ENCODE measurements around the gene NOS1AP.
"Not testable (repeated sequence)": the region's sequence is repeated elsewhere in the genome, so short reads cannot be mapped to it uniquely, and the experiment has no call there.

NOS1AP gene

DNA sequence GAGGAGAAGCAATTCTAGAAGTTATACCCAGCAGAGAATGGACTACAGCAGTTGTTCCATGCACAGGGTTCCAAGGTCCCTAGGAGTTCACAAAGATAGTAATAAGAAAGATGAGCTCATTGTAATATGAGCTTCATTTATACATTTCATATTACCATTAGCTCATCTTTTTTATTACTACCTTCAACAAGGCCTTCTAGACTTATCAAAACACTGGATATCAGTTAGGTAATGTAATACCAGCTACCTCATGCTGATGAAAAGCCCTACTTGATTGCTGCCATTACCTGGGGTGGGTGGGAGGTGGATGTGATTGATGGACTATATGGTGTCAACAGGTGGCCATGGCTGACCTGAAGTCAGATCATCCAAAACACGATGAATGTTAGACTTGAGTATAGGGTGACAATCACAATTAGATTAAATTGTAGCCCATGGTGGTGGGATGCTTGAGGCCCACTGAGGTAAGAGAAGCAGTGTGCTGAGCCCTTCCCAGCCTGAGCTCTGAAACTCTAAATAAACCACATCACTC, 273.0 kb downstream of the NOS1AP start:
- Mint-ChIP-seq H3K9me3 (no peaks in the 10 kb centered on the region), H3K27ac (no peak overlapping the region), H3K4me1 (no peaks in the 10 kb centered on the region), H3K27me3 (peaks cover 12% of the 10 kb centered on the region), H3K4me3 (no peak overlapping the region), H3K36me3 (no peaks in the 10 kb centered on the region)
- no peak for ATAC-seq

- Mint-ChIP-seq H3K27ac (no peak overlapping the region), H3K4me3 (no peak overlapping the region), H3K36me3 (no peaks in the 10 kb centered on the region), H3K27me3 (peaks cover 6% of the 10 kb centered on the region), H3K9me3 (no peaks in the 10 kb centered on the region), H3K4me1 (no peaks in the 10 kb centered on the region)
- ATAC-seq, result no peak
Observed at GRCh38 chr1:162343470-162343869, 274.0 kb downstream of the NOS1AP start.

- Mint-ChIP-seq H3K9me3 (no peaks in the 10 kb centered on the region), H3K36me3 (no peaks in the 10 kb centered on the region), H3K27me3 (peaks cover 9% of the 10 kb centered on the region), H3K27ac (no peak overlapping the region), H3K4me1 (no peaks in the 10 kb centered on the region), H3K4me3 (no peak overlapping the region)
- no peak for ATAC-seq
Observed at GRCh38 chr1:162347281-162347680, 277.8 kb downstream of the NOS1AP start.

DNA sequence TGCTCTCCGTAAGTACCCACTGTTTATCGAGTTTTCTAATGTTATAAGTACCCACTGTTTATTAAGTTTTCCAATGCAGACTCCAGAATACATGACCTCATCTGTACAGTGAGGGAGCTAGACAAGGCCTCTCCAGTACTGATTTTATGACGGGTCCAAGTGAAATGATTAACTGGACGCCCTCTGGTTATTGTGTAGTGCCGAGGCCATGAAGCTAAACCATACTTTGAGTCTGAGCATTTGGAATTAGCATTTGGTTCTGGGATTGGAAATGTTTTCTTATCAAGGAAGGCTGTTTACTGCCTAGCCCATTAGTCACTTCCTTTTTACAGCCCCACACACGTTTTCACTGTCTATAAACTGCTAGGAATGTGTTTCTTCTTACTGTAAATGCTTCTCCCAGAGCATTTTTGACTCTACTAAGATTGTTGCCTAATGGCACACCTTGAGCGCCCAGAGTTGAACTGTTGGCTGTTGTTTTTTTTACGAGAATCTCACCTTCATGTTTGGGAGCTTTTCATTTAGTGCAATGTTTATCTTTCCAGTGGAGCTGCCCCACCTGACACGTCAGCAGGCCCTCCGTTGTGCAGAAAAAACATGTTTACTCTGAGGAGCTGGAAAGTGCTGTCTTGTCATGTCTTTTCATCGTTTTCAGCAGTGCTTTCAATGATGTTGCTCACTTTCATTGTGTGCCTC, 280.3 kb downstream of the NOS1AP start:
- Mint-ChIP-seq H3K4me1 (no peaks in the 10 kb centered on the region), H3K27ac (no peak overlapping the region), H3K9me3 (no peaks in the 10 kb centered on the region), H3K36me3 (no peaks in the 10 kb centered on the region), H3K27me3 (peaks cover 27% of the 10 kb centered on the region), H3K4me3 (no peak overlapping the region)
- ATAC-seq, result no peak

GRCh38 chr1:162351246-162351842, 281.9 kb downstream of the NOS1AP start:
- Mint-ChIP-seq H3K4me3 (no peak overlapping the region), H3K36me3 (no peaks in the 10 kb centered on the region), H3K9me3 (no peaks in the 10 kb centered on the region), H3K4me1 (no peaks in the 10 kb centered on the region), H3K27me3 (peaks cover 37% of the 10 kb centered on the region), H3K27ac (no peak overlapping the region)
- no peak for ATAC-seq

DNA sequence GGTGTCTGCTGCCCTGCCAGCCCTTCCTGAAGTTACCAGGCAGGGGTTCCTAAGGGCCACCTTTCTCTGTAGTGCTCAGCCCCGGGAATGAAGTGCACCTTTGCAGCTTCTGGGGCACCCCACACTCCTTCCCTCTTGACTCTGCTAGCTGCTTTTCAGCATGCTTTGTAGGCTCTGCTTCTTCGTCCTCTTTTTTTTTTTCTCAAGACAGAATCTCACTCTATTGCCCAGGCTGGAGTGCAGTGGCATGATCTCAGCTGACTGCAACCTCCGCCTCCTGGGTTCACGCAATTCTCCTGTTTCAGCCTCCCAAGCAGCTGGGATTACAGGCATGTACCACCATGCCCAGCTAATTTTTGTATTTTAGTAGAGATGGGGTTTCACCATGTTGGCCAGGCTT, 282.4 kb downstream of the NOS1AP start:
- not testable (repeated sequence) for ATAC-seq, H3K27ac Mint-ChIP-seq, H3K4me1 Mint-ChIP-seq, H3K36me3 Mint-ChIP-seq, H3K4me3 Mint-ChIP-seq, H3K9me3 Mint-ChIP-seq
- peaks cover 42% of the 10 kb centered on the region for H3K27me3 Mint-ChIP-seq

- H3K27ac Mint-ChIP-seq, result no peak overlapping the region
Observed at GRCh38 chr1:162353078-162353477, 283.6 kb downstream of the NOS1AP start.

GRCh38 chr1:162353702-162354101, 284.2 kb downstream of the NOS1AP start:
- Mint-ChIP-seq H3K9me3 (no peaks in the 10 kb centered on the region), H3K36me3 (no peaks in the 10 kb centered on the region), H3K4me3 (no peak overlapping the region), H3K27me3 (peaks cover 52% of the 10 kb centered on the region), H3K27ac (no peak overlapping the region), H3K4me1 (no peaks in the 10 kb centered on the region)
- ATAC-seq, result no peak

More at GRCh38 chr1:162353078-162353477, 283.6 kb downstream of the NOS1AP start:
- H3K4me1 Mint-ChIP-seq, result no peaks in the 10 kb centered on the region
- H3K9me3 Mint-ChIP-seq, result no peaks in the 10 kb centered on the region
- ATAC-seq, result no peak
- no peak overlapping the region for H3K4me3 Mint-ChIP-seq
- H3K36me3 Mint-ChIP-seq, result no peaks in the 10 kb centered on the region
- peaks cover 52% of the 10 kb centered on the region for H3K27me3 Mint-ChIP-seq

GRCh38 chr1:162357681-162358266, 288.3 kb downstream of the NOS1AP start:
- no peak overlapping the region for H3K4me3 Mint-ChIP-seq
- H3K9me3 Mint-ChIP-seq, result no peaks in the 10 kb centered on the region
- no peak overlapping the region for H3K27ac Mint-ChIP-seq
- peaks cover 45% of the 10 kb centered on the region for H3K27me3 Mint-ChIP-seq
- H3K4me1 Mint-ChIP-seq, result peaks cover 8% of the 10 kb centered on the region
- no peak for ATAC-seq
- no peaks in the 10 kb centered on the region for H3K36me3 Mint-ChIP-seq

DNA sequence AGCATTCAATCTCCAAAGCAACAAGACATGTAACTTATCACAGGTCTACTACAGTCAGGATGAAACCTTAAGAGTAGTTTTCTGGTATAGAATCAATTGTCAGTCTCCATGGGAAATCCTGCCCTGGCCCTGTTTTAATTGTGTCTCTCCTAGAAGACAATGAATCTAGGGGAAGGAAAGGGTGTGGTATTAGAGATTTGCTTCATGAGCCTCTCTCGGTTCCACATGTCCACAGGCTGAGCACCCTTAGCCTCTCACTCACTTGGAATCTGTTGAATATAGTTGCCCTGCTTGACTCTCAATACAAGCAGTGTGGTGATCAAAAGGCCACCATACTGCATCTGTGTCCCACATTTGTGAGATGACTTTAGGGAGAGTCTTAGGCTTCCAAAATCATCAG, 289.4 kb downstream of the NOS1AP start:
- H3K36me3 Mint-ChIP-seq, result no peaks in the 10 kb centered on the region
- H3K4me3 Mint-ChIP-seq, result no peak overlapping the region
- ATAC-seq, result no peak
- H3K27me3 Mint-ChIP-seq, result peaks cover 49% of the 10 kb centered on the region
- no peak overlapping the region for H3K27ac Mint-ChIP-seq
- no peaks in the 10 kb centered on the region for H3K9me3 Mint-ChIP-seq
- H3K4me1 Mint-ChIP-seq, result peaks cover 8% of the 10 kb centered on the region

DNA sequence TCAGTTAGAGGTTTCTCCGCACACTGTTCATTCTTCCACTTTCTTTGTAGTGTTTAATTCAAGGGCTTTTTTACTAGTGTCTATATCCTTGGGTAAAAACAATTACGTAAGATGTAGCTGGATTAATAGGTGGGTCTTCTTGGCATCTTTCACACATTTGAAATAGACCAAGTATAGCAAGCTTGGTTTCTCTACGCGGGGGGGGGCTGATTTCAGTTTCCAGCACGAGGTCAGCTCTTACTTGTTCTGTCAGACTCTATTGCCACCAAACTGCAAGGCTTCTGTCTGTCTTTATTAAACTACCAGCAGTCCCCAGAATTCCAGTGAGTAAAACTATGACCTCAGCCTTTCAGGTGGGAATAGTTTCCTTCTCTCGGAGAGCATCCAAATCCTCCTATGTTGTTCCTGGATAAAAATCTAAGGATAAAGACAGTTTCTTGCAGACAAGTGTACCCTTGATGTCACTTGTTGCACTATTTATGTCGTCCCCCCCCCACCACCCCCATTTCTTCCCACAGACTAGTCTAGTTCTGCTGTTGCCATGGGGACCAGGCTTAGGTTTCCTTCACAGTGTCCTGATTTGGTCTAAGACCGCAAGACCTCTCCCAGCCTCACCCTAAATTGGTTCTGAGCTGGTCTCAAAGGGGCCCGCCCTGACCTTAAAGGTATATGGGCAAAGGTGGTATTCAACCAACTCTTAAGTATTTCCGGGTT, 290.2 kb downstream of the NOS1AP start:
- no peak for ATAC-seq
- Mint-ChIP-seq H3K27ac (no peak overlapping the region), H3K27me3 (peaks cover 49% of the 10 kb centered on the region)

DNA sequence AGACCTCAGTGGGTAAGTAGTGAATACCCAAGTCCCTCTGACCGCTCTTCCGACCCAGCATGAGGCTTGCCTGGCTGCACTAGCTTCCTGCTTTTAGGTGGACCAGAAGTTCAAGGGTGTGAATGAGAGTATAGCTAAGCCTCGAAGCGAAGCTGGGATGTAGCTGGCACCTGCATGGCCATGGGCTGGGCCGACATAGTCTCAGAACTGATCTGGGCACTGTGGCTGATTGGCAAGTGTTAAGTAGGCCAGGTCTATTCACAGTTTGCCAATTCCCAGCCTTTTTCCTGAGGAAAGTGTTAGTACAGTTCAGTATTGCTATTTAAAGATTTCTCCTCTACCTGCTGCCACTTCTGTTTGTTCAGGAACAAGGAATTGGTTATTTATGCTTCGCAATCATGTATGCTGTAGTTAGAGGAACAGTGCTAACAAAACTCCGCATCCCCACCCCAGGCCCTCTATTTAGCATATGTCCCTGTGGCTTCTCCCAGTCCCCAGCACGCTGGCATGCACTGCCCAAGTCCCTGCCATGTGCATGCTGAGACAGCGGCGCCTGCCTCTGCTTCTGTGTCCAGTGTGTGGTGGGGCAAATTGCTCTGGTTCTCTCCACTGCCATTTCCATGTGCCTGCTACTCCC, 290.9 kb downstream of the NOS1AP start:
- H3K36me3 Mint-ChIP-seq, result no peaks in the 10 kb centered on the region
- no peak overlapping the region for H3K4me3 Mint-ChIP-seq
- peaks cover 49% of the 10 kb centered on the region for H3K27me3 Mint-ChIP-seq
- no peak overlapping the region for H3K27ac Mint-ChIP-seq
- H3K4me1 Mint-ChIP-seq, result peaks cover 8% of the 10 kb centered on the region
- H3K9me3 Mint-ChIP-seq, result no peaks in the 10 kb centered on the region
- ATAC-seq, result no peak

More for the DNA sequence above, 290.2 kb downstream of the NOS1AP start:
- Mint-ChIP-seq H3K9me3 (no peaks in the 10 kb centered on the region), H3K36me3 (no peaks in the 10 kb centered on the region), H3K4me1 (peaks cover 8% of the 10 kb centered on the region), H3K4me3 (no peak overlapping the region)

- no peaks in the 10 kb centered on the region for H3K9me3 Mint-ChIP-seq
- peaks cover 52% of the 10 kb centered on the region for H3K27me3 Mint-ChIP-seq
Observed at GRCh38 chr1:162360874-162361260, 291.4 kb downstream of the NOS1AP start.

GRCh38 chr1:162361349-162361748, 291.9 kb downstream of the NOS1AP start:
- no peak overlapping the region for H3K4me3 Mint-ChIP-seq
- no peak overlapping the region for H3K27ac Mint-ChIP-seq
- H3K9me3 Mint-ChIP-seq, result no peaks in the 10 kb centered on the region
- H3K27me3 Mint-ChIP-seq, result peaks cover 47% of the 10 kb centered on the region
- no peak for ATAC-seq
- H3K36me3 Mint-ChIP-seq, result no peaks in the 10 kb centered on the region
- peaks cover 8% of the 10 kb centered on the region for H3K4me1 Mint-ChIP-seq

More at GRCh38 chr1:162360874-162361260, 291.4 kb downstream of the NOS1AP start:
- Mint-ChIP-seq H3K36me3 (no peaks in the 10 kb centered on the region), H3K4me1 (peaks cover 8% of the 10 kb centered on the region), H3K27ac (no peak overlapping the region), H3K4me3 (no peak overlapping the region)
- no peak for ATAC-seq

GRCh38 chr1:162363823-162364222, 294.3 kb downstream of the NOS1AP start:
- no peak overlapping the region for H3K4me3 Mint-ChIP-seq
- no peaks in the 10 kb centered on the region for H3K36me3 Mint-ChIP-seq
- H3K27ac Mint-ChIP-seq, result no peak overlapping the region
- H3K27me3 Mint-ChIP-seq, result peaks cover 41% of the 10 kb centered on the region
- H3K9me3 Mint-ChIP-seq, result no peaks in the 10 kb centered on the region
- no peak for ATAC-seq
- peaks cover 8% of the 10 kb centered on the region for H3K4me1 Mint-ChIP-seq

All from stimulated activated memory B cell treated with anti-CD40 and anti-IgM and Interleukin-4, amounts not matched to agents 10 μg/mL and 1 μg/mL and 100 μg/mL, for 72 hours (primary cell).